Hepatocyte (in vitro differentiated cells): ENCODE results near the gene BACH2.

Experiments used
- EZH2 ChIP-seq: fragments of 200-600 bp; sonication (generic); IDR thresholded peaks from 2 replicates; pipeline ENCODE4 v1.6.1; 2016; ENCODE audit warnings: antibody characterized with exemption, mild to moderate bottlenecking, borderline replicate concordance
- TF ChIP-seq, protein P1 (sequence below): fragments of 200-600 bp; sonication (generic); IDR thresholded peaks from 2 replicates; pipeline ENCODE4 v1.5.1; 2016; ENCODE audit warnings: antibody characterized with exemption, mild to moderate bottlenecking; ENCODE audit not compliant: poor library complexity

DNA sequence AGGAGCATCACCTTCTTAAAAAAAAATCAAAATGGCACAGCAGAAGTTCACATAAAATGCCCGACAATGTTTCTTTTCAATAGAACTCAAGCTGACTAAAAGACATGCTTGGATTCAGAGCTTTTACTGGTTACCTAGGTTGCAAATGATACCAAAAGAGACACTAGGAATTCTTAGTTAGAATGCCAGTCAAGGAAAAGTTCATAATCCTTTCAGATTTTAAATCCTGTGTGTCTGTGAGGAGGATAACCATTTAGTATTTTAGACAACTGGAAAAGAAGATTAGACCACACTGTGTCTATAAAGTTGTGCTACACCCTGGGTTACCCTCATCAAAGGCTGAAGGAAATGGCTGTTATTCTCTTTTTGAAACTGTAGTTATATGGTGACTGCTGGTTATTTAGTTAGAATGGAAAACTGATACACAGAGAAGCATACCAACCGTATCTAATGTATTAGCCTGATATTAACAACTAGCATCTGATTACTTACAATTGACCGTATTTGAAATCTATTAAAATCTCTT is 262.8 kb downstream of the BACH2 start:
- TF ChIP-seq, protein P1, sequence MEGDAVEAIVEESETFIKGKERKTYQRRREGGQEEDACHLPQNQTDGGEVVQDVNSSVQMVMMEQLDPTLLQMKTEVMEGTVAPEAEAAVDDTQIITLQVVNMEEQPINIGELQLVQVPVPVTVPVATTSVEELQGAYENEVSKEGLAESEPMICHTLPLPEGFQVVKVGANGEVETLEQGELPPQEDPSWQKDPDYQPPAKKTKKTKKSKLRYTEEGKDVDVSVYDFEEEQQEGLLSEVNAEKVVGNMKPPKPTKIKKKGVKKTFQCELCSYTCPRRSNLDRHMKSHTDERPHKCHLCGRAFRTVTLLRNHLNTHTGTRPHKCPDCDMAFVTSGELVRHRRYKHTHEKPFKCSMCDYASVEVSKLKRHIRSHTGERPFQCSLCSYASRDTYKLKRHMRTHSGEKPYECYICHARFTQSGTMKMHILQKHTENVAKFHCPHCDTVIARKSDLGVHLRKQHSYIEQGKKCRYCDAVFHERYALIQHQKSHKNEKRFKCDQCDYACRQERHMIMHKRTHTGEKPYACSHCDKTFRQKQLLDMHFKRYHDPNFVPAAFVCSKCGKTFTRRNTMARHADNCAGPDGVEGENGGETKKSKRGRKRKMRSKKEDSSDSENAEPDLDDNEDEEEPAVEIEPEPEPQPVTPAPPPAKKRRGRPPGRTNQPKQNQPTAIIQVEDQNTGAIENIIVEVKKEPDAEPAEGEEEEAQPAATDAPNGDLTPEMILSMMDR: no peak
- TF ChIP-seq EZH2: no peak
